ENCODE results near the gene EEF2KMT. TPM values are rescaled to one million over a fixed set of nuclear protein-coding genes. Genes with fewer than 3 reads are reported as not detected.
"Not testable (repeated sequence)": the region's sequence is repeated elsewhere in the genome, so short reads cannot be mapped to it uniquely, and the experiment has no call there.

The EEF2KMT gene
- total RNA-seq, 3 donors from 2014 or later (not counting 1 experiment from before 2014, with no cell fraction given): 3.0 to 4.7 (median 3.7) TPM

DNA sequence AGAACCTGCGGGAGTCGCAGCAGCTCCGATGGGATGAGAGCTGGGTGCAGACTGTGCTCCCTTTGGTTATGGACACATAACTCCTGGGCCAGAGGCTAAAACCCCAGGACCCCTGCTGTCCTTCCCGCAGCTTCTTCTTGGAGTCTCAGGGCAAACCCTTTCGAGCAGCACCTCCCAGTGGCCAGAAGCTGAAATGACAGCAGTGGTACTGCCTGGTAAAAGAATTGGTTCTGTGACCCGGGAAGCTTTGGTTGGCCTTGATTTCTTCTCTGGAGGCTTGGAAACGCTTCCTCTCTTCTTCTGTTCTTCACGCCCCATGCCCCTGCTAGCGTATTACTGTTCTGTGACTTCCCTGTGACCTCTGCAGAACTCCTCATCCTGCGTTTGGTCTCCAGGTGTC lies 12.8 kb downstream of the EEF2KMT start:
- H3K9me3 ChIP-seq (ENCODE audit: control insufficient read depth, insufficient read depth, low read length); H3K4me3 Mint-ChIP-seq; H3K4me3 ChIP-seq (ENCODE audit: low read length); intact Hi-C loops (cut with micrococcal nuclease); H3K9me3 Mint-ChIP-seq; H3K4me1 Mint-ChIP-seq; H3K4me1 ChIP-seq (ENCODE audit: control insufficient read depth, insufficient read depth, low read length); H3K27me3 Mint-ChIP-seq (ENCODE audit: low read depth in 2 of 2); H3K27me3 ChIP-seq (ENCODE audit: control insufficient read depth, insufficient read depth, low read length); H3K27ac Mint-ChIP-seq; H3K36me3 Mint-ChIP-seq; H3K27ac ChIP-seq (ENCODE audit: low read length): not testable (repeated sequence)
- WGBS (ENCODE audit: insufficient coverage): 83% methylated on average over 10 of the region's 10 CpGs
- peaks cover 13% of the 10 kb centered on the region for H3K36me3 ChIP-seq (ENCODE audit: control insufficient read depth, insufficient read depth, low read length)
- DNase-seq (peak; percentile 37 to 73), ATAC-seq (peak in 1 of 3 donors; percentile 34)
- TF ChIP-seq CTCF (IDR thresholded peaks at IDR 0.05): peak; percentile 63

- 98% methylated on average over 8 of the region's 11 CpGs for WGBS (ENCODE audit: insufficient coverage)
- H3K9me3 ChIP-seq (ENCODE audit: control insufficient read depth, insufficient read depth, low read length); H3K4me1 ChIP-seq (ENCODE audit: control insufficient read depth, insufficient read depth, low read length); intact Hi-C loops (cut with micrococcal nuclease); H3K36me3 Mint-ChIP-seq; H3K27me3 ChIP-seq (ENCODE audit: control insufficient read depth, insufficient read depth, low read length); H3K27ac Mint-ChIP-seq; H3K4me3 Mint-ChIP-seq; ATAC-seq; H3K9me3 Mint-ChIP-seq; DNase-seq; H3K27ac ChIP-seq (ENCODE audit: low read length); H3K4me3 ChIP-seq (ENCODE audit: low read length); H3K4me1 Mint-ChIP-seq; H3K27me3 Mint-ChIP-seq (ENCODE audit: low read depth in 2 of 2): not testable (repeated sequence)
- peaks cover 13% of the 10 kb centered on the region for H3K36me3 ChIP-seq (ENCODE audit: control insufficient read depth, insufficient read depth, low read length)
These were observed 13.4 kb downstream of the EEF2KMT start for GRCh38 chr16:5084099-5084731.

DNA sequence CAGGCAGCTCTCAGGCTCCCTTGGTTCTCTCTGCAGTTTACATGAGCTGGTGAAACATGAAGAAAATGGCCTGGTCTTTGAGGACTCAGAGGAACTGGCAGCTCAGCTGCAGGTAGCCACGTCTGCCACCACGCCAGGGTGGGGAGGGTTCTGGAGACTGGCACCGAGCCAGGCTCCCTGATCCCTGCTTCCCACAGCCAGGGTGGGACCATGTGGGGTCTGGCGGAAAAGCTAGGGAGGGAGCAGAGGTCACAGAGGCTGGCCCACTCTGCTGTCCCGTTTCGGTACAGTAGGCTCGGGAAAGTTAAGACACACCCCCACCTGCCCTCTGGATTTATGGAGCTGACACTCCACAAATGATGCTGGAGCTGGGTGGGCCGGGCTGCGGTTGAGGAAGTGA lies 13.9 kb downstream of the EEF2KMT start:
- not testable (repeated sequence) for H3K4me1 Mint-ChIP-seq
- 98% methylated on average over 9 of the region's 9 CpGs for WGBS (ENCODE audit: insufficient coverage)

DNA sequence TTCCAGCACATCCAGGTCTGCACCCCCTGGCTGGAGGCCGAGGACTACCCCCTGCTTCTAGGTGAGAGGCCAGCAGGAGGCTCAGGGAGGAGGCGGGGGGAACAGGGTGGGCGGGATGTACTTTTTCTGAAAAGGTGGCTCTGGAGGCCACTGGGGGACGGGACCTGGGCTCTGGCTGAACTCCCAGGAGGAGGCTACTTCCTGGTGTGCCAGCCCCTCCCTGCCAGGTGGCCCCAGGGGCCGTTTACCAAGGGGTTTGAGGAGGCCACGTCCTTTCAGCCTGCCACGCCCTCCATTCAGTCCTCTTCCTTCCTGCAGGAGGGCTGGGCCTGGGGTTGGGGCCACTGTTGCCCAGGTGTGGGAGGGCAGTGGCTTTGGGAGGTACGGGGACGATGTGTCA lies 16.6 kb downstream of the EEF2KMT start:
- H3K9me3 ChIP-seq (ENCODE audit: control insufficient read depth, insufficient read depth, low read length); H3K27me3 Mint-ChIP-seq (ENCODE audit: low read depth in 2 of 2); ATAC-seq; H3K9me3 Mint-ChIP-seq; H3K4me1 Mint-ChIP-seq; H3K27ac ChIP-seq (ENCODE audit: low read length); DNase-seq; H3K4me1 ChIP-seq (ENCODE audit: control insufficient read depth, insufficient read depth, low read length); H3K4me3 Mint-ChIP-seq; intact Hi-C loops (cut with micrococcal nuclease); H3K27ac Mint-ChIP-seq; H3K4me3 ChIP-seq (ENCODE audit: low read length); H3K36me3 Mint-ChIP-seq; H3K27me3 ChIP-seq (ENCODE audit: control insufficient read depth, insufficient read depth, low read length): not testable (repeated sequence)
- 80% methylated on average over 8 of the region's 9 CpGs for WGBS (ENCODE audit: insufficient coverage)
- H3K36me3 ChIP-seq (ENCODE audit: control insufficient read depth, insufficient read depth, low read length): peaks cover 24% of the 10 kb centered on the region

More for the DNA sequence above, 13.9 kb downstream of the EEF2KMT start:
- H3K9me3 Mint-ChIP-seq; H3K4me3 ChIP-seq (ENCODE audit: low read length); DNase-seq; intact Hi-C loops (cut with micrococcal nuclease); ATAC-seq; H3K9me3 ChIP-seq (ENCODE audit: control insufficient read depth, insufficient read depth, low read length); H3K36me3 Mint-ChIP-seq; H3K4me3 Mint-ChIP-seq; H3K27ac Mint-ChIP-seq; H3K27me3 ChIP-seq (ENCODE audit: control insufficient read depth, insufficient read depth, low read length); H3K27me3 Mint-ChIP-seq (ENCODE audit: low read depth in 2 of 2); H3K4me1 ChIP-seq (ENCODE audit: control insufficient read depth, insufficient read depth, low read length); H3K27ac ChIP-seq (ENCODE audit: low read length): not testable (repeated sequence)
- H3K36me3 ChIP-seq (ENCODE audit: control insufficient read depth, insufficient read depth, low read length): peaks cover 15% of the 10 kb centered on the region

DNA sequence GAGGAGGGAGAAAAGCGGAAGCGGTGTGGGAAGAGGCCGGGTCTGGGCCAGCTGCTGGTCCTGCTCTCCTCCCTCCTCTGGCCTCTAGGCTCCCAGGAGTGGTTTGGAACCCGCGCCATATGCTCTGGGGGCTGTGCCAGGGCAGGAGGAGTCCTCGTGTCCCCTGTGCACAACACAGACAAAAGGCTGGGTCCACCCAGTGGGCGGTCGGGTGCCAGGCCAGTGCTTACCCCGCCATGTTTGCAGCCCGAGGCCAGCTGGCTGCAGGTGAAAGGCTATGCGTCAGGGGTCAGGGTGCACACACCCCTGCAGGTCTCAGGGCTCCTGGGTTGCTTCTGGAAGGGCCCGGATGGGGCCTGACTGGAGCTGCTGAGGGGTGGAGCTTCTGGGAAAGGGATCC lies 17.1 kb downstream of the EEF2KMT start:
- H3K4me3 ChIP-seq (ENCODE audit: low read length); H3K36me3 Mint-ChIP-seq; H3K27me3 ChIP-seq (ENCODE audit: control insufficient read depth, insufficient read depth, low read length); ATAC-seq; H3K4me1 Mint-ChIP-seq; H3K9me3 ChIP-seq (ENCODE audit: control insufficient read depth, insufficient read depth, low read length); intact Hi-C loops (cut with micrococcal nuclease); H3K27me3 Mint-ChIP-seq (ENCODE audit: low read depth in 2 of 2); H3K27ac Mint-ChIP-seq; DNase-seq; H3K4me3 Mint-ChIP-seq; H3K9me3 Mint-ChIP-seq; H3K4me1 ChIP-seq (ENCODE audit: control insufficient read depth, insufficient read depth, low read length); H3K27ac ChIP-seq (ENCODE audit: low read length): not testable (repeated sequence)
- H3K36me3 ChIP-seq (ENCODE audit: control insufficient read depth, insufficient read depth, low read length): peaks cover 29% of the 10 kb centered on the region
- WGBS (ENCODE audit: insufficient coverage): 96% methylated on average over 12 of the region's 12 CpGs
